NCI-H1417 (cell line): ENCODE data around the gene VAX1.

ENCODE experiments used
- DNase-seq, 3 experiments: peaks; one replicate each; lab custom pipeline; 2025; lab: John Stamatoyannopoulos, UW

The VAX1 gene

DNA sequence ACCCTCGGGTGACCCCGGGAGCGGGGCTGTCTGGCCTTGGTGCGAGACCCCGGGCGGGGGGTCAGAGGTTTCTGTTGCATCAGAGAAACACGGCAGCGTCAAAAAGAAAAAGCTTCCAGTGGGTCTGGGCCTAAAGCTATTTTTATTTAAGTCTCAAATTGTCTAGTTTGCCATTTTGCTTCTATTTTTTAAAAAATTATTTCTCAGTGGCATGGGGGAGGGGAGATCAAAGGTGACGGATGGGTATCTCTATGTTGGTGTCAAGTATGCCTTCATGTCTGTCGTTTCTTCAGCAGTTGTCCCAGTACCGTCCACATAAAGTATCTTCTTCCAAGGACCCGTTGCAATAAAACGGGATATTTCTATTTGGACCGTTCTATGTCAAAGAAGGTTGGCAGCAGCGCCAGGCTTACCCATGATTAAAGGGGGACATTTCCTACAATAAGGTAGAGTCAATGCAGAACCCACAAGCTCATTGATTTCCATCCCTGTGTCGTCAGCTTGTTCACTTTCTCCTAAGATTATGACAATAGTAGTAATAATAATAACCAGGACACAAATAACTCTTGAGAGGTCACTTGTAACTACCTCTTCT, 26.0 kb upstream of the VAX1 start:
- no peak for DNase-seq

DNA sequence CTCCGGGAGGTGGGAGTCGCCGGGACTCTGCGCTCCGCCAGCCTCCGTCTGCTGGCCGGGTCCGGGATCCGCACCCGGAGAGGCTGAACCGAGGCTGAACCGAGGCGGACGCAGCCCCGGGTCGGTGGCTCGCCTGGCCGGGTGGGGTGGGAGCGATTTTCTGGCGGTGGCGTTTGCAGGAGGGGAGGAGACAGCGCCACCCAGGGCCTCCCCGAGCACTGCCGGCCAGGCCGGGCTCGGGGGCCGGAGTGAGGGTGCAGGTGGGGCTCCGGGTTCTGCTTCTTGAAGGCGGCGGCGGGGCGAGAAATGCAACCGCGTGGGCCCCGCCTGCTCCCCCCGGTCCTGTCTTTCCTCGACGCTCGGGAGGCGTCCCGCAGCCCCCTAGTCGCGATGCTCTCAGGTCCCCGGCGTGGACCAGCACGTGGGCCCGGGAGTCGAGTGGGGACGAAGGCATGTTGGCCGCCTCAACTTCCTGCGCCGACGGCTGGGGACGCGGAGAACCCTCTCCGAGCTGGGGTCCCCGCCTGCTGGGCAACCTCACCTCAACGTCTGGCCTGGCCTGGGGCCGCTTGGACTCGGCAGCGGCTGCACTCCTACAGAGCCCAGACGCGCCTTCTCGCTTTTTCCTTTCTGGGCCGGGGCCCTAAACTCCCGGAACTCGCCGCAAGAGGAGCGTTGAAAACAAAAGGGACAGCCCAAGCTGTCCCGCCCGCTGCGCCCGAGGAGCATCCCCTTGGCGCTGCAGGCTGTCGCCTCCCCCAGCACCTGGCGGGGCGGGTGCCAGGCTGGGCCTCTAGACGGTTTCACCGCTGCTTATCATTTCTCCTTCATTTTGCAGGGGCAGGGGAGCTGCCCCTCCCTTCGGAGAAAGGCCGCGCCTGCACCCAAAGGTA, 25.2 kb upstream of the VAX1 start:
- DNase-seq = no peak

DNA sequence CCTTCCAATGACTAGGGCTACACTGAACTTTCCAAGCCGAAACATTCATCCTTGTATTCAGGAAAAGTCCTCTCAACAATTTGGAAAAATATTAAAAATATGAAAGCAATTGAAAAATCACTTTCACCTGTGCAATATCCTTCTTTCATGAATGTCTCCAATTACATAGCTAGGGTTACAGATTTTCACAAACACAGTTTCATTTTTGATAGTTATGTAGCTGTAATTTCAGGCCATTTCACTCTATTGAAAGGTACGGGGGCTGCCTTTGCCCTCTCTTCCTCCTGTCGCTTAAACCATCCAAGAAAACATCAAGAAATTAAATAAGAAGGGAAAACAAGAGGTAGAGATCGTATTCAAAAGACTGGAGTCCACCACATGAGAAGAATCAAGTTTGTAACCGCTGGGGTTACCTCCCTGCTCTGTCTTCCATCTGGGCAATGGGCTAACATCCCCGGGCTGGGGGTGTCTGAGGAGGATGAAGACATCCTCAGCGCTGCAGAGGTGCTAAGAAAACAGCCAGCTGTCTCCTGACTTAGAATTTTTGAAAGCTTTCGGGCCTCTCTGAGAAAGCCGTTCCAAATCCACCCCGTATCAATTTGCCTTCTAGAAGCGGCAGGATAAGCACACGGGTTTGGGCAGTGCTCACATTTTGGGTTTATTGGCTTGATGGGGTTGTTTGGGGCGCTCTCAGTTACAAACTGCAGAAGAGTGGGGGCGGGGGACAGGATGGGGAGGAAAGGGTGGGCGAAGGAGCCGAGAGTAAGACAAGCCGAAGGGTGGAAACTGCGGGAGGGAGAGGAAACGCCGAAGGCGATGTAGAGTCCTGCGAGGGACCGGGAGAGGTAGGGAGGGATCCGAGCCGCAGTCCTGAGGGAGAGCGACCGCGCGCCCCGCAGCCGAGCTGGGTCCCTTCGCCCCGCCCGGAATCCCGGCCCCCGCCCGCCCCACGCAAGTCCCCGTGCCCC, 24.3 kb upstream of the VAX1 start:
- DNase-seq = no peak

DNA sequence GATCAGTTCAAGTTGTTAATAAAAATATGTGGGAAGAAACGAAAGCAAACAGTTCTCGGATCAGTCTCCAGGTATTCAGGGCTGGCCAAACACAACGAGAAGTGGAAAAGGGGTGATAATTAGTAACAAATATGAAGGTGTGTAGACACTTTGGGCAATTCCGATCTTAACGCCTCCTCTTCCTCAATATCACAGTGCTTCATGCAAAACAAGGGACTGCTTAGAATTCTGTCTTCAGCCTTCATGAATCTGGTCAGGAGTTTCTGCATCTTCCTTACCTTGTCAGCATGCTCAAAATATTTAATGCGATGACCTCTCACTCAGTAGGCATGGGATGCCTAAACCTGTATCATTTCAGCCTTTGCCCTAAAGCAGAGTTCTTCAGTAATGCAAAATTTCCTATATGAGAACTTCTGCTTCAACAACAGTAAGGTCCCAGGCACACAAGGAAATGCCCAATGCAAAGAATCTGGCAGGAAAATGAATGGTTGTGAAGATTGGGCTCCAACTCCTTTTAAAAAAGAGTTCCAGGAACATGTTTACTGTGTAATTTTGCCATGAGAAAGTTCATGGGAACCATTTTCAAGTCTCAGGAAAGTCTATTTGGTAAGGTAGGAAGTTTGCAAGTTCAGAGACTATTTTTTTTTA, 23.4 kb upstream of the VAX1 start:
- no peak for DNase-seq

DNA sequence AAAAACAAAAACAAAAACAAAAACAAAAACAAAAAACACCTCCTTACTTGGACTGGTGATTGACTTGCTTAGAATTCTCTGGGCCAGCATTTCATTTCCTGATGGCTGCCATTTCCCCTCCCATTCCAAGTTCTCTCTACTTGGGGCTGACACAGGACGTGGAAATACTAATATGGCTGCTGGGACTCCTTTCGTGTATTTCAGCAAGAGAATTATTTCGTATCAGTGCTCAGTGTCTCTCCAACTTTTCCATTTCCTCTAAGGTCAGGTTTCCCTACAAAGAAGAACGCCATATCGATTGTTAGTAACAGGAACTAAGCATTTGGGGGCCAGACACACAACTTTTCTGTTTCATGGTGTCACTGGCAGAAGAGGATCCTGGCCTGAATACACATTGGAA, 22.5 kb upstream of the VAX1 start:
- no peak for DNase-seq

DNA sequence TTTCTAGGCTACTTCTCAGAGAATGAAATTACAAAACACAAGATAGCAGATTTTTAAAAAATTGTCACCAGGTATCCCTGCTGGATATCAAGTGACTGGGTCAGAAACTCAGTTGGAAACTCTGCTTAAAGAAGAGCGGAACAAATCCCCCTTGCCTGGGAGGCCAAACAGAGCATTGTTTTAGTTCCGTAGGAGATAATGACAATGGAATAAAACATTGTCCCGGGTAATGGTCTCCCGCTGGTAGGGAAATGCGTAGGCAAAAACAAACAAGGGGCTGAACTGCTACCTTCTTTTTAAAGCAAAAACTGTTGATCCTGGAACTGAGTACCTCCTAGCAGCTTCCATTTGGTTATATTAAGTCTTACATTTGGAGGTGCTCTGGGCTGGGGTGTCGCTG, 21.3 kb upstream of the VAX1 start:
- peak in 2 of 3 experiments; percentile 17 to 40 for DNase-seq

DNA sequence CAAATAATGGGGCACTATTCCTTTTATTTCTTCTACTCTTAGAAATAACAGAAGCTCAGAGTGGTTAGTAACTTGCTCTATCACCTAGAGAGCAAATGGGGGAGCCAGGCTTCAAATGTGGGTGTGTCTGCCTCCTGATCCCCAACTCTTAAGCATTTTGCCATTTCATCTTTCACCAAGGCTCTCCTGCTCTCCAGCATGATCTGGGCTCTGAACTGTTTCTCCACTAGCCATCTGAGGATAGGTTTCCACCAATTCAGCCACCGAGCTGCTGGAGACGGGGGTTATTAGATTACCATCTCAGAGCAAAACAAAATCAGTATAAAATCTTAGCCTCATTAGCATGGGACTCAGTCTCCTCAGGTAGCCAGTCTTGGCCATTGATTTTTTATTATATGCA, 20.2 kb upstream of the VAX1 start:
- DNase-seq = no peak

DNA sequence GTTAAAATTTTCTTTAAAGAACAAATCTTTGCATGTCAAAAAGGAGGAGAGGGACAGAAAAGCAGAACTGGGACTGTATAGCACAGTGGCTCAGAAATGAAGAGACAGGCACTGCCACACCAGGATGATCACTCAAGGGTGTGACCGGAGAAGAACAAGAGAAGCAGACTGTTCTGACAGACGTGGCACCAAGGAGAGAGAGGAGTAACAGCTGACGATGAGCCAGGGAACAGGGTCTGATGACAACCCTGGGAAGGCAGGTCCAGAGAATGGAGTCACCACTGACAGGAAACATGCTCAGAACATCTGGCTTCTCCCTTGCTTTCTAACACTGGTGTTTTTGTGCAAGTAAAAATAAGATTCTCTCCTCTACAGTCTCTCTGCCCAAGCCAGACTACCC, 14.6 kb upstream of the VAX1 start:
- no peak for DNase-seq

DNA sequence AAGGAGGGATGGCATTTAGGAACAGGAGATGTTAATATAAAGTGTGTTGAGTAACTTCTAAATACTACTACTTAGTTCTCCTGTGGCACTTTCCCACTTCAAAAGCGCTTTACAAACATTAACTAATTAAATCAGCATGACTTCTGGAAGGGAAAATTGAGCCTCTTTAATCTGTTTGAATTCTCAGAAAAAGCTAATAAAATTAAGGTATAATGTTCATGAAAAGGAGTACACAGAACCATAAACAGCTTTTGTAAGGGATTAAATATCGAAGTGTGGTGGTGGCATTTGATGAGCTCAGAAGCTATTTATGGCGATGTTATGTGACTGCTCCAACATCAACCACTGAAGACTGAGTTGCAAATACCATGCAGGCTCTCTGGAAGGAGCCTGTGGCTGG, 10.2 kb upstream of the VAX1 start:
- peak in 1 of 3 experiments; percentile 6 for DNase-seq

DNA sequence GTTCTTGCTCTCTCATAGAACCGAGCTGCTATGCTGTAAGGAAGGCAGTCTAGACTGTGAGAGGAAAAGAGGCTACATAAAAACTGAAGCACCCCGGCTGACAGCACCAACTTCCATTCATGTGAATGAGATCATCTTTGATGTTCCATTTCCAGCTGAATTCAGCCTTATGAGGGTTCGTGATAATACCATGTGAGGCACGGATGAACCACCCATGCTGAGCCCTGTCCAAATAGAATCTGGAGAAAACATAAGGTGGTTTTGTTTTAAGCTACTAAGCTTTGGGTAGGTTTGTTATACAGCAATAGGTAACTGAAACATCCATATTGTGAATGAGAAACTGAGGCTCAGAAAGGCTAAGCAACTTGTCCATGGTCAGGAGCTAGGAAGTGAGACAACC, 6.9 kb upstream of the VAX1 start:
- DNase-seq = no peak

DNA sequence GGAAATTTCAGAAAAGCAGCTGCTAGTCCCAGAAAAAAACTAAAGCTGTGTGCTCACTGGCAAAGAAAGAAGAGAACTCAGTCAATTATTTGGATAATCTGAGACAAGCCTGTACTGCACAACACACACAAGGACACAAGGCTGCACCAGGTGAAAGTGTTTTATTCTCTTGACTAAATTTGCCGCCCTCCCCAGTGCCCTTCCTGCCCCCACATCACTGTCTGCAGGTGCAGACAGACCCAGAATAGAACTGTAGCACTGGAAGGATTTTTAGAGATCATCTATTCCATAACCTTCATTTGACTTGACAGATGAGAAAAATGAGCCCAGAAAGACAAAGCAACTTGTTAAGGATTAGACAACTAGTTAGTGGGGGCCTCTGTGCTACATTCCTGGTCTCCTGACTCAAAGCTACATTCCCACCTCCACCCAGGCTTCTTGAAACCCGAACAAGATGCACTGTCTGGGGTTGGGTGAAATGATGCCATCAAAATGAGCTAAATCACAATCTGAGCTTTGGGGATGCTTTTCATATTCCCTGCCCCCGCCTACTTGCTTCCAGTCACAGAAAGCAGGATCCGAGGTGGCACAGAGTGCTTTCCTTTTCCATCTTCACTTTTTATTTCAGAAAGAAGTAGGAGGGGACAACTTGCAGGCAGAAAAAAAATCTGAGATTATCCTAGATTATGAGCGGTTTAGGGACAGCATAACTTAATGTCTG, 5.2 kb upstream of the VAX1 start:
- no peak for DNase-seq

DNA sequence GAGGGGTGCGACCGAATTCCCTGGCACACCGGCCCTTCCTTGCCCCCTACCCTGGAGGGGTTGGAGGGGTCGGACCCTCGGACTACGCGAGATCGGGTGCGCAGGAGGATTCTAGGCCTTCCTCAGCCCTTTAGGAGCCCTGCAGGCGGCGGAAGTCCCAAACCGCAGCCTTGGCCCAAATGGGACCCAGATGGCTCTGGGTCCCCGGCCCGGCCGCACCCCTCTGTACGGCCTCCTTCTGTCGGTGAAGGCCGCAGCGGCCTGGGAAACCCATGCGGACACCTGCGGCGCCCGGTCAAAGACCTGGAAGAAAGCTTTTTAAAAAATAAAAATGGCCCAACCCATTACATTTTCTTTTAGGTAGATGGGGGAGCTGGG, 2.4 kb upstream of the VAX1 start:
- DNase-seq = no peak

DNA sequence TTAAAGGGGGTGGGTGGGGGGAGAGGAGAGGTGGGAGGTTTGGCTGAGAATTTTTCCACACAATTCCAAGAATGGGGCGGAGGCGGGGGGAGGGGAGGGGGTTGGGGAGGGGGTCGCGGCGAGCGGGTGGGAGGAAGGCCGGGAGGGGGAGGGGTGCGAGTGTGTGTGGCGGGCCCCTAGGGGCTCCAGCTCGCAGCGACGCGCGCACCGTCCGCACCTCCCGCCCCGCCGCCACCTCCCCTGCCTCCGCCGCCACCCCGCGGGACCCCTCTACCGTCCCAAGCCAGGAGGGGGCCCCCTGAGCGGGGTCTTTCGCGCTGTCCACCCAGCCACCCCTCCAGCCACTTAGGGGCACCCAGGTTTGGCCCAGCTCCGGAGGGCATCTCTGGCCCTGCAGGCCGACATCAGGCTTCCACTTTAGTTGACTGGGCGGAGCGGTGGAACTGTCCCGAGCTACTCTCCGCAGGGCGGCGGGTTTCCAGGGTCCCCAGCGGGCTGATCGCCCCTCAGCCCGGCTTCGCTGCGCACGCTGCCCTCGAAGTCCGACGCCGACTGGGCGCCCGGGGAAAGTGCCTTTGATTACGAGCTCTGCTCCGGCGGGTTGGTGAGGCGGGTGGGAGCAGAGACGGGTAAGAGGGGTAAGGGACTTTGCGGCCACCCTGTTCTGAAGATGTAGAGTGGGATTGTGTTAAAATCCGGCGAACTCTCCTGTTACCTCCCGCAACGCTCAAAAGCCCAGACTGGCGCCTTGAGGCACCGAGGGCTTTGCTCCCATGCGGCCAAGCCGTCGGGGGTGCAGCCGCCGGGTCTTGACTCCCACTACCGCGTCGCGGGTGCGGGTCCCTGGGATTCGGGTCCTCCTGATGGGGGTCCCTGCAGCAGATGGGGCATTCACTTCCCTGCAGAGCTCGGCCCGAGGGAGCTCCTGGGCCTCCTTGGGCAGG, 1.8 kb upstream of the VAX1 start:
- no peak for DNase-seq

DNA sequence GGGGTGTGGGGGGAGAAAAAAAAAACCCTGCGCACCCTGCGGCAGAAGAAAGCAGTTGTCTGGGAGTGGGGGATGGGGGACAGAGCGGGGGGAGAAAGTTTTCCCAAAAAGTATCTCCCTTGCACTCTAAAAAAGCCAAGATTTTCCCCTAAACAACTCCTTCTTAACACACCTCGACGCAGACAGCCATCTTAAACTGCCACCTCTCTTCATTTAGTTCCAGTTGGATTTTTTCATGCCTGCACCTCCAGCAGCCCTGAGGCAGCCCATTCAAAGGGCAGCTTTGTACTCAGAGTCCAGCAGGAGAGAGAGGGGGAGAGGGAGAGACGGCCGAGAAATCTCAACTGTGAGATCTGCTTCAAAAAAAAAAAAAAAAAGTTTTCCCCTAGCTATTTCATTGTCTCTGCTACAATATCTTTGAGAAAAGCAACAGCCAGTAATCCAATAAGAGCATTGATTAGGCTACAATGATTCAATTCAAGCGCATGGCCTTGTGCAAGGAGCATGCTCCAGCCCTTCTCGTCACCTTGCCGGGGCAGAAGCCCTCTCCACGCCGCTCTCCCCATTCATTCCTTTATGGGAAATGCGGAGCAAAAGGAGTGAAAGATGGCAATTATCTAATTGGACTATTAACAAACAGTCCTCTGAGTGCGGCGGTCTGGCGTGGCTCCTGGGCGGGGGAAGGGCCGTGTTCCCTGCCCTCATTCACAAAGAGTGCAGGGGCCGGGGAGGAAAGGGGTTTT, 939 bp upstream of the VAX1 start:
- DNase-seq = peak in 2 of 3 experiments; percentile 42 to 81

DNA sequence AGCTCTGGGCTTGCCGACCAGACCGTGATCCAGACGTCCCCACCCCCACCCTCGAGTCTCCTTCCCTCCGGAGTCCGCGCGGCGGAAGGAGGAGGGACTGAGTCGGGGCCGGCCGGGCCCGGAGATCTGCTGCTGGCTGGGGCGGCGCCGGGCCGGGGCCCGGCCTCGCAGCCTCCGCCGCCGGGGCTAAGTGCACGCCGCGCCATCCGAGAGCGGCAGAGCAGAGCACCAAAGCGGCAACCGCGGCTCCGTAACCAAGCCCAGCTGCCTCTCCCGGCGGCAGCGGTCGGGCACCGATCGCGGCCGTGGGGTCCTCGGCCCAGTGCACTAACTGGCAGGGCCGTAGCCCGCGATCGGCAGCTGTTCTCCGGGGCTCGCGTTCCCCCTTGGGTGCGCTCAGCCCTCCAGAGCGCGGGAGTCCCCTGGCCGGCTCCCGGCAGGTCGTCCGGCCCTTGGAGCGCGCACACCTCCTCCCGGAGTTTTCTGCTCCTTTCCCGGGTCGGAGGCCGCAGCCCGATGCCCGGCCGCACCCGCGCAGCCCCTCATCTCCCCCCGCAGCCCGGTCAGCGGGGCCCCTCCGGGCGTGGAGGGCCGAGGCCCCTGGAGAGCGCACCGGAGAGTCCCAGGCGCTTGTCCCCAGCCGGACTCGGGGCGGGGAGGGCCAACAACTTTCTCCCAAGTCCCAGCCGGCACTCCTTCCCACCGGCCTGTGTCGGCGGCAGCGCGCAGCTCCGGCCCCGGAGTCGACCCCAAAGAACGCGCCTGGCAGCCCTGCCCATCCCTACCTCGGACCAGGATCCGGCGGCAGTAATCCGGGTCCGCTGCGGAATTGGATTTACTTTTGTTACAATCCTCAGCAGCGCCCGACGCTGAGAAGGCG, 799 bp downstream of the VAX1 start:
- peak; percentile 1 to 59 (median 47) for DNase-seq

DNA sequence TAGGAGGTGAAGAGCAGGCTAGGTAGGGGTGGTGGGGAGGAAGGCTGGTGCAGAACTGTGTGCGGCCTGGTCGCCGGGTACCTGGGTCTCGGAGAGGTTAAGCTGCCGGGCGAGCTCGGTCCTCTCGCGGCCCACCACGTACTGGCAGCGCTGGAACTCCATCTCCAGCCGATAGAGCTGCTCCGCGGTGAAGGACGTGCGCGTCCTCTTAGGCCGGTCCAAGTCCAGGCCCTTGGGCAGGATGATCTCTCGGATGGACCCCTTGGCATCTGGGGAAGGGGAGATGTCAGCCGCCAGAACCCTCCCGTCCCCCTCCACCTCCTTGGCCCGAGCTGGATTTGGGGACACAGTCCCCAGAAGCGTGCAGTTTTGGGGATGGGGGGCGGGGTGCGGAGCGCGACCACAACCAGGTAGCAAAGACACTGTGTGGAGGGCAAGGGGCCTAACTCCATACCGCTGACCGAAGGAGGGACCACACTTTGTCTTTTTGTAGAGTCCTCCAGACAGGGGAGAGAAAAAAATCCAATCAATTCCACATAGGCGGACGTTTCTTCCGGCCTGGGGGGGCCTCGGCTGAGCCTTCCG, 1.6 kb downstream of the VAX1 start:
- no peak for DNase-seq

DNA sequence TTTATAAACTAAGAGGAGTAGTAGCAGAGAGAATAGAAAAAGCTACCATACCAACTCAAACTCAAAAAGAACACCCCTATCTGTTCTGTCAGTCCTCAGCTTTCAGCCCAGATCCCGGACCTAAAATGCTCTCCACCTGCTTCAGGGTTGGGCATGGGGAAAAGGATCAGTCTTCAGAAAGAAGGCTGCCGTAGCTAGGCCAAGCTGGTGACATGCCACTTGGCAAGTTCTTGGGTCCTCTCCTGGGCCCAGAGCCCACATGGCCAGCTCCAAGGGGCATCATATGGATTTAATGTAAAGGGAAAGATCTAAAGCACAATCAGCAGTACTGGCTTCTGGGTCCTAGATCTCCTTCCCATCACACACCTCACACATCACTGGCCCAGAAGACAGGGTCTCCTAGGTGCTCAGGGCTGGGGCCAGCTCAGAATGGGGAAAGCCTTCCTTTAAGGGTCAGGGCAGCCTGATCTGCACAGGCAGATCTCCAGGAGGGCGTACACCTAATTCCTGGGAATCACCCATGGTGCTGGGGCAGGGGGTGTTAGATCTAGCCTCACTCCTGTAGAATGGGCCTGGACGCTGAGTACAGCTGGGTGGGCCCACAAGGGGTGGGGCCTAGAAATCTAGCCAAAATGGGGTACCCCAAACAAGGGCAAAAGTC, 2.5 kb downstream of the VAX1 start:
- DNase-seq = no peak

DNA sequence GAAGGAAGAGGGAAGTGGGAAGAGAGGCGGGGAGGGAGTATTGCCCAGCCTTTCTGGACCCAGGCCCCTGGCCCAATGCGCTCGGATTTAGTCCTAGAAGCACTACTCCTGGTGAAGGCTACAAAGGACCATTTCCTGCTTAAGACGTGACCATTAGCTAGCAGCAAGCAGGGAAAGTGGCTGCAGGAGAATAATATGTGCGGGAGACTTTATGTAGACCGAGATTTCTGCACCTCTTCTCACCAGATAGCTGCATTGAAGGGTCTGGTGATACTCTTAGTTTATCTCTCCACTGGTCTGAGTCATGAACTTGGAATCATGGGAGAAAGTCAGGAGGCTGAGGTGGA, 3.1 kb downstream of the VAX1 start:
- no peak for DNase-seq
